HG02759 (cell line): Measurements from ENCODE around the gene STOX2.
"Not testable (repeated sequence)": the region's sequence is repeated elsewhere in the genome, so short reads cannot be mapped to it uniquely, and the experiment has no call there.

Experiments used
- ATAC-seq: cut with Tn5 transposase; IDR thresholded peaks from one replicate; pipeline ENCODE4 v1.9.1; 2021; ENCODE audit warnings: mild to moderate bottlenecking, moderate library complexity; ENCODE audit not compliant: unreplicated experiment

Gene STOX2

DNA sequence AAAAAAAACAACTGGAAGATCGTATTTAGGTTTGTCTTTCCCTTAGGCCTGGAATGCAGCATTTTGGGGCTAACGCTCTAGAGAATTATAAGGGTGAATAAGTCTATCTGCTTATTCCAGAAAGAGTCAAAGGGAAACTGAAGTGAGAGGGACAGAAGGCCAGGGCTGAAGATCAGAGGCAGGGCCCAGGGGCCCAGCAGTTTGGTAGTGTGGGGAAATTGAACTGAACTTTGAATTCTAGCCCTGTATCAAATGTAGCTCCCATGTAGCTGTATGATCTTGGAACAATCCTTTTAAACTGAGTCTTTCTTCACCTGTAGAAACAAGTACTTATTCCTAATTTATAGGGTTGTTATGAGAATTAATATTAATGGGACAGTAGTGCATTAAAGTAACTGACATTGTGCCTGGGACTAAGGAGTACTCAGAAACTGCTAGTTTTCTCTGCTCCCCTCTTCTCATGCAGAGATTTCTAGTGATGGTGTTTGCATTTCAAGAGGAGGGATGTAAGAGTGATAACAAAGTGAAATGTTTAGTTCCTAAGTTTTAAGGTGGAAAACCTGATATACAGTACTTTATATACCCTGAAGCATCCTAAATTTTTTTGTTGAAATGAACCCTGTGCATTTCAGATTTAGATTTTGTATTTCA, 30.4 kb downstream of the STOX2 start:
- ATAC-seq, result no peak

GRCh38 chr4:183936047-183936446, 30.9 kb downstream of the STOX2 start:
- ATAC-seq, result no peak

DNA sequence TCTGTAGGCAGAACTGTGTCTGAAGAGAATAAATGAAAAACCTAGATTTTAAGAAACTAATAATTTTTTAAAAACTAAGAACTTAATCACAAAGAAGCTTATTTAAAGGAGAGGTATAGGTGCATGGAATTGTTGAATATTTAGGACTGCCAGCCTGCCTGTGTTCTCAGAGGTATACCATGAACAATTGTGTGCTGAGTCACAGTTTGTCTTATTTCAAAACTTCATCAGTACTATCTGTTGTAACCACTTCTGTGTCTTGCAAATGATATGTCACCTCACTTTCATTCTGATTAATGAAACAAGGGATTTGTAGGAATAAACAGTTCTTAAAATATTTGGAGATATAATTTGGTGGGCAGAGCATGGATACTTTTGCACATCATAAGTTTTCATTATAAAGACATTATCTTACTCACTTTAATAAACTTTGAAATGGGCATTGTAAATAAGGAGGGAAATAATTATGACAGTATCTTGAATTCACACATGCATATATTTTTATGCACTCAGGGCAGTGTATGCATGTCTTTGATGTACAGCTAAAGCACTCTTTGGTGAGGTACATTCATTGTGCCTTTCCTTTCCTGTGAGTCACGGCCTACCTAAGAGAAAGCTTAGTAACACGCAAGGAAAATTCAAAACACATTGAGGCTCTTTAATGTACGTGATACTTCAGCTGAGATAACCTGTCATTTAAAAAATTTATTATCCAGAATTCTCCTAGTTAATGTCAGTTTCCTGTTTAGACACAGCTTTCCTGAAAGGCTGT, 31.7 kb downstream of the STOX2 start:
- ATAC-seq, result no peak

DNA sequence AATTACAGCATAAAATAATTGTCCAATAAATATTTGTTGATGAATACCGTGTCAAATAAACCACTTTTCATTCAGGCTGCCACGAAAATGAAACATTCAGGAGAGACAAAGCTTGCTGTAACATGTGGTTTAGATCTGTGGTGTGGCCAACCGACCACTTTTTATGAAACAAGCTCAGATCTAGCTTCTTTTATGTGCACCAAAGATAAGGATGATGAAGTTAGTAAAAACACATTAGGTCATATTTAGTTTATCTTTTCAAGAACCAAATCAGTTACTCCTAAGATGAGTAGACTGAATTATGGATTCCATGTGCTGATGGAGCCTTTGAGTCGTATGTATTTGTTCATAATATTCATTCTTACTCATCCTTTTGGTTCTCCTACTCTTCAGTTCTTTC, 35.8 kb downstream of the STOX2 start:
- no peak for ATAC-seq

DNA sequence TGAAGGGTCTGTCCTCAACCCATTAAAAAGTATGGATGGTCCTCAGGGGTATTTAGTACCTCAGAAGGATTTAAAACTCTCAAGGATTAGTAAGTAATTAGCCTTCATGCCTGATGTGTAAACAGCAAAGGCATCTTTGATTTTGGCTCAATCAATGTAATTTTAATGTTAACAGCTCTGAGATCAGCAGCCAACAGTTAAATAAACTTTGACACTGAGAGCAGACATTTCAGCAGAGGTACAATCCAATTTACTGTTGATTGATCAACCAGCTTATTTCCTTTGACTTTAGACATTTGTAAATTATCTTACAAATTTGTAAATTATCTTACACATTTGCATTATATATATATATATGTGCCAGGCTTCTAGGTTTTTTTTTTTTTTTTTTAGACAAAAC, 36.9 kb downstream of the STOX2 start:
- no peak for ATAC-seq

DNA sequence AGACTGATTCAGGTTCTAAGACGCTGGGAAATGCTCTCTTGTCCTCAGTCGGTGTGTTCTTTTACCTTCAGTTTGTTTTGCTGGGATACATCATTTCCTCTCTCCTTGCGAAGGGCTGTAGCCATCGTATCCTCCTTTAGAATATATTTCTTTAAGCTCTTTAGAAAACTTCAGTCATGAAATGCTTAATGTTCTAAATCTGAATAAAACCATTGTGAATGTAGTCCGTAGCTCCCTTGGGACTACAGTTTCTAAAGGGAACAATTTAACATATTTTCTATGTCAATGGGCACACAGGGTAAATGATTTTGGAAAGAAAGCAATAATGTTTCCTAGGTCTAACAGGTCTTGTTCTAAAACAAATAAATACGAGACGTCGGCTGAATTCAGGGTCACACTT, 40.6 kb downstream of the STOX2 start:
- ATAC-seq, result no peak

DNA sequence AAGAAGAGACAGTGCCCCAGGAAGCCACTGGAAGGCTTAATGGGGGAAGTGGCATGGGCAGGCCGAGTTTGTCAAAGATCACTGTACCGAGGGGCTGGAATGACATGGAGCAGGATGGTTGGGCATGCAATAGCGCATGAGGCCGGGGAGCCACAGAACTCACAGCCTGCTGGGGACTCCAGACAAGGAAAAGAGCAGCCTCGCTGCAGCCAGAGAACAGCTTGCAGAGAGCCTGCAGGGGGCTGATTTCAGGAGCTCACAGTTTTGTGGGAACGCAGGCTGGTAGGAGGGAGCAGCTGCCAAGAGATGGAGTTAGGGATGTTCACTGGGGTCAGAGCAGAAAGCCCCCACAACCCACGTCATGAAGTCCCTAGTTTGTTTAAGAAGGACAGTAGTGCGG, 45.4 kb downstream of the STOX2 start:
- no peak for ATAC-seq

GRCh38 chr4:183952652-183953051, 47.5 kb downstream of the STOX2 start:
- not testable (repeated sequence) for ATAC-seq

DNA sequence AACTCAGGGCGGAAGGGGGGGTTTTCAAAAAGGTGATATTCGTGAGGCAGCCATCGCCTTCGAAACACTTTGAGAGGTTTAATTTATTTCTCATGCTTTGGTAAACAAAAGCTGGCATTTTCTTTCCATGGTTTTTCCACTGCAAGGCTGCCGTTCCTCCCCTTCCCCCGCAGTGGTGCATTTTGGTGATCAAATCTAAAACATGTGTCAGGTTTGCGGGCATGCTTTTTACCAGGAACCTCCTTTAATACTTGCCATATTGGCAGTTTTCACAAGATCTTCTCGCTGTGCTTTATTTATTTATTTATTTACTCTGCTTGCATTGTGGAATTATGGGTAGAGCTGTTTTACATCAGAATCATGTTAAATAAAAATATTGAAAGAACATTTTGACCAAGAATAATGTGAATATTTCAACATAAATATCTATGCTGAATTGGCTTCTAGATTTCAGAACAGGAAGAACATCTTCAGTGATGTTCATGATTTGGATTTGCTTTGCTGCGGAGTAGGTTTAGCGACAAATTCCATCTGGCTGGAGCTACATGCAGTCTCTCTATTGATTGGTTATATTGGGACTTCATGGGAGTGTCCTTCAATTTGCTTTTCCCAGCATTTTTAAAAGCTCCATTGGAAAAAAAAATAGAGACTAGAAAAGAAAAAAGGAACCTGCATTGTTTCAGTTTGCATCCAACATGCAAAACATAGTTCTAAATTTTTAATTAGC, 54.4 kb downstream of the STOX2 start:
- ATAC-seq, result no peak

DNA sequence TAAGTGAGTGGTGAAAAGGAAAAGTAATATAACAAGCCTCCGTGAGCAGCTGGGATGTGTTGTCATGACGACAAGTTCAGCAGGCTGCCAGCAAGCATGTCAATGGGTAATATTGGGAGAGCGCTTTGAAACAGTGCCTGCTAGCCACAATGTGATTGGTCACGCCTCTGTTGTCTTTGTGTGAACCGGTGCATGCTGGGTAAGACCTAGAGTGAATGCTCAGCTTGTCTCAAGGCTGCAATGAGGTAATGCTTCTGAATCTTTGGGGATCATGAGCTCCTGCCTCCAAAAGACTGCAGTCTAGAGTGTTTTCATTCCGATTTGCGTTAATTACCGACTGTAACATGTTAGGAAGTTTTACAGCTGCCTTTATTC, 54.9 kb downstream of the STOX2 start:
- no peak for ATAC-seq

GRCh38 chr4:183960962-183961541, 55.9 kb downstream of the STOX2 start:
- ATAC-seq, result no peak

DNA sequence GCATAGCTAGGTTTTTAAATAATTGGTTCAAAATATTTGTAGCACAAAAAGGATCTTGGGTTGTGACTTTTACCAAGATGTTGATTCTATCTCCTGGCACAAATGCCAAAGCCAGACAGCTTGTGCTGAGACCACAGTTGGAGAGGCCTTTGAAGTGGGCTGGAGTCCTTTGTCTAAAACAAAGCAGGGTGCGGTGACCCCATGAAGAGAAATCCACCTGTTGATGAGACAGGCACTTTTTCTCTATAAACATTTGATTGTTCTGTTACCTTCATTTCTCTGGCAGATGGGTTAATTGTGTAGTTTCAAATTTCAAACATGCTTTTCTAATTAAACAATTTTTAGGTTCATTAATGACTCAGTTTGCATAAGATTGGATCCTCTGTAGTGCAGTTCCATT, 56.7 kb downstream of the STOX2 start:
- ATAC-seq, result no peak

- no peak for ATAC-seq
Measured at GRCh38 chr4:183962419-183962818, 57.3 kb downstream of the STOX2 start.

DNA sequence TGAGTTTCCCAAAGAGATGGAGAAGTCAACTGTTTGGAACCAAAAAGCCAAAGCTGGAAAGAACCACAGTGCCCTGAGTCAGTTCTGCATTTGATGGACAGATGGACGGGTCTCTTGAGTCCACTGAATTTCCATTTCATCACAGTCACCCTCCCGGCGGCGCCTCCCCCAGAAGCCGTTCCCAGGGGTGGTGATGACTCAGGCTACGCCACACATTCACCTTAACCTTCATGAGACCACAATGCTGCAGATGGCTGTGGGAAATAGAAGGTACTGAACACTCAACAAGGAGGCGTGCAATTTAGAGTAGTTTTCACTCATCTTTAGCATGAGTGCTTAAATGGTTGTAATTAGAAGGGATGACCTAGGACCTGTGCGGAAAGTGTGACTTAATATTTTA, 61.3 kb downstream of the STOX2 start:
- no peak for ATAC-seq

- no peak for ATAC-seq
Measured at GRCh38 chr4:183967266-183967665, 62.2 kb downstream of the STOX2 start.

DNA sequence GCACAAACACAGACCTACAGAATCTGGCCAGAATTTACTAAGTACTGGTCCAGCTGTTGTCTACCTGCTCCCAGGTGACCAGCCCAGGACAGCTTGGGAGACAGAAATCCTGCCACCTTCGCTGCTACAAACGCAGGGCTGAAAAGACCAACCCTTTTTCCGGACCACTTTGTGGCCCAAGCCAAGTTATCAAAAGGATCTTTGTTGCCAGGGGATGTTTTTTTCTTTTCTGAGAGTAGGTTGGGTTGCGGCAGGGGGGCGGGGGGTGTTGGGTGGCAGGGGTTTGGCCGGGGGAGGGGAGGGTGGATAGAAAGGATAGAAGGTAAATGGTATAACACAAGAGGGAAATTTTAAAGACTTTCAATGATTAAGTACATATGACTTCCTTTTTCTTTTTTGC, 63.4 kb downstream of the STOX2 start:
- no peak for ATAC-seq

- no peak for ATAC-seq
Measured at GRCh38 chr4:183968931-183969330, 63.8 kb downstream of the STOX2 start.

- ATAC-seq, result no peak
Measured at GRCh38 chr4:183969596-183969995, 64.5 kb downstream of the STOX2 start.

DNA sequence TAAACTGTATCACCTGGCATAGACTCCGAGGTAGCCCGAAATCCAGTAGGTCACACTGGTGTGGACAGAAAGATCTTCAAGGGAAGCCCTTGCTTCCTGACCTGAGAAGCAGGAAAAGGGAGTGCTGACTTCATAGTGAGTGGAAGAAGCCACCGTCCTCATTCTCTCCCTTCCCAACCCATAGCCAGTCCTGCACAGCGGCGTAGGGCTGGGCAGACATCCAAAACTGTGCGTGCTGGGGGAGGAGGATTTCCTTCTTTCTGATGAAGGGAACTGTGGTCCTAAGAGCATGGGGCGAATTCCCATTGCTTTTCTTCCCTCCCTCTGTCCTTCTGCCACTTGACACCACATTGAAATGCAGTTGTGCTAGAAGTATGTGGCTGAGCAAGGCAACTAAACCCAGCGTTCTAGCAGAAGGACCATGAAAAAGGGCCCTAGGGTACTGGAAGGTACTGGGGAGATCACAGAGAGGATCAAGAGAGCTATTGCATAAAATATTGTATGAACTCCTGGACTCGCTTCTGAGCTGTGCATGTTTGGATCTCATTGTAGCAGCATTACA, 66.9 kb downstream of the STOX2 start:
- ATAC-seq, result no peak

DNA sequence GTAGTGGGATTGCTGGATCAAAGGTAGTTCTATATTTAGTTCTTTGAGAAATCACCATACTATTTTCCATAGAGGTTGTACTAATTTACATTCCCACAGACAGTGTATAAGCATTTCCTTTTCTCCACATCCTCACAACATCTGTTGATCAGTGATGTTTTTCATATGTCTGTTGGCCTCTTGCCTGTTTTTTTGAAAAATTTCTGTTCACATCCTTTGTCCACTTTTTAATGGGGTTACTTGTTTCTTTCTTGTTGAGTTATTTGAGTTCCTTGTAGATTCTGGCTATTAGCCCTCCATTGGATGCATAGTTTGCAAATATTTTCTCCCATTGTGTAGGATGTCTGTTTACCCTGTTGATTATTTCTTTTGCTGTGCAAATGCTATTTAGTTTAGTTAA, 72.6 kb downstream of the STOX2 start:
- ATAC-seq, result no peak

- ATAC-seq, result no peak
Measured at GRCh38 chr4:183984566-183984965, 79.5 kb downstream of the STOX2 start.
